Right lobe of liver (tissue), 6 donors: ENCODE measurements around the gene ZFAND3. TPM values are rescaled to one million over a fixed set of nuclear protein-coding genes. Genes with fewer than 3 reads are reported as not detected.
A peak's percentile ranks its signal among the peaks of the same experiment; 100 is the strongest.

ENCODE experiments used
- ATAC-seq, 4 donors: fragments of 200-7000 bp; cut with Tn5 transposase; one replicate each; pipeline ENCODE4 v1.9.1; 2020; ENCODE audit warnings: mild to moderate bottlenecking in 4 of 4, moderate library complexity in 4 of 4
- DNase-seq, 3 donors: peaks; one replicate each; pipeline ENCODE4 v3.0.0-alpha.2; 2020
- H3K27ac ChIP-seq, 3 donors: fragments of 200-600 bp; one replicate each; pipeline ENCODE4 v1.8.0; 2022
- H3K27me3 ChIP-seq, 2 donors: fragments of 200-600 bp; one replicate each; pipeline ENCODE4 v1.8.0; 2022
- H3K36me3 ChIP-seq, 4 donors: fragments of 200-600 bp; sonication (generic) in 1 of 4; one replicate each; pipeline versions ENCODE4 v1.5.1 to v1.8.0; 2017 to 2022; ENCODE audit warnings: control low read depth in 1 of 4
- H3K4me1 ChIP-seq, 4 donors: fragments of 200-600 bp; sonication (generic) in 1 of 4; one replicate each; pipeline versions ENCODE4 v1.5.1 to v1.8.0; 2017 to 2022; ENCODE audit warnings: control low read depth in 1 of 4
- H3K4me3 ChIP-seq, 3 donors: fragments of 200-600 bp; one replicate each; pipeline ENCODE4 v1.8.0; 2022
- H3K9me3 ChIP-seq, 4 donors: fragments of 200-600 bp; sonication (generic) in 1 of 4; one replicate each; pipeline versions ENCODE4 v1.5.1 to v1.8.0; 2017 to 2022; ENCODE audit warnings: control low read depth in 1 of 4
- POLR2A ChIP-seq: fragments of 450-650 bp; IDR thresholded peaks from one replicate; pipeline ENCODE4 v1.6.1; 2017; ENCODE audit warnings: antibody characterized with exemption, mild to moderate bottlenecking
- WGBS: methylation state at CpG from one replicate; pipeline ENCODE4 v1.1.6; 2018; ENCODE audit warnings: low coverage, low lambda C conversion rate; ENCODE audit not compliant: insufficient coverage; ENCODE audit errors: missing lambda C conversion rate; 5-methylcytosine and 5-hydroxymethylcytosine counted together
- intact Hi-C, 2 donors: fragments of 100-400 bp; cut with DNase I; formaldehyde crosslinking; loops; one replicate each; pipeline versions ENCODE4 v1.11.2 to v1.14.1; 2022
- total RNA-seq, 6 experiments: library from RNA; depleted of rRNA in 2 of 6; stranded (reverse); fragments of >200 nt in 2 of 6; fragmentation: NEBNext Ultra II Directional in 3 of 6; extraction: Animal tissue kit (Norgen Biotek cat#: 25700) in 3 of 6; gene quantifications; one replicate each; pipeline versions ENCODE4 v1.1.0 to v1.2.4, GENCODE V29; 2016 to 2023
- TF ChIP-seq, protein P1 (sequence below), 4 donors: fragments of 200-600 bp in 3 of 4; fragments of 450-650 bp in 1 of 4; IDR thresholded peaks; one replicate each; pipeline versions ENCODE4 v1.5.1 to v1.8.0; 2016 to 2022; ENCODE audit warnings: antibody characterized with exemption in 4 of 4, mild to moderate bottlenecking in 2 of 4
- donor health status: DM: no; HTN: yes; CAD: no.
- donor health status: DM: no; HTN: no; CAD: no.
- donor health status: DM: no; HTN: no; CAD: no.
- donor health status: DM: no; HTN: yes; CAD: no.
- donor health status: DM: no; HTN: yes; CAD: no.

The ZFAND3 gene
- total RNA-seq, 6 experiments from 2014 or later, result 43.1 to 66.5 (median 53.2) TPM

DNA sequence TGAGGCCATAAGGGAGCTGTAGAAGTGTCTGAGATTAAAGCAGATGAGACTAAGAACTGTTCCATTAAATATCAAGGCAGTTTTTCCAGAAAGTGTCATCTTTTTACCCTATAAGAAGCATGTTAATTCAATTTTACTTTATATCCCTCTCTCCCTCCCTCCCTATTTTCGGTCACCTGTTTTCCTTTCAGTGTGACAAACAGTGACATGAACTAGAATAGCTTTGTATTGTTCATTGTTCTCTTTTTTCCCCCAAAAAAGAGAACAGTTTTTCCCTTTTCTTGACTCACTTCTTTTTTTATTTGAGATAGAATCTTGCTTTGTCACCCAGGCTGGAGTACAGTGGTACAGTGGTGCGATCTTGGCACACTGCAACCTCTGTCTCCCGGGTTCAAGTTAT lies 269.3 kb downstream of the ZFAND3 start:
- WGBS, result 77% methylated on average over 3 of the region's 3 CpGs
- no peaks in the 10 kb centered on the region for H3K36me3 ChIP-seq
- ATAC-seq (no peak), DNase-seq (no peak)
- no peak overlapping the region for H3K4me3 ChIP-seq
- TF ChIP-seq POLR2A, result no peak
- TF ChIP-seq, protein P1, sequence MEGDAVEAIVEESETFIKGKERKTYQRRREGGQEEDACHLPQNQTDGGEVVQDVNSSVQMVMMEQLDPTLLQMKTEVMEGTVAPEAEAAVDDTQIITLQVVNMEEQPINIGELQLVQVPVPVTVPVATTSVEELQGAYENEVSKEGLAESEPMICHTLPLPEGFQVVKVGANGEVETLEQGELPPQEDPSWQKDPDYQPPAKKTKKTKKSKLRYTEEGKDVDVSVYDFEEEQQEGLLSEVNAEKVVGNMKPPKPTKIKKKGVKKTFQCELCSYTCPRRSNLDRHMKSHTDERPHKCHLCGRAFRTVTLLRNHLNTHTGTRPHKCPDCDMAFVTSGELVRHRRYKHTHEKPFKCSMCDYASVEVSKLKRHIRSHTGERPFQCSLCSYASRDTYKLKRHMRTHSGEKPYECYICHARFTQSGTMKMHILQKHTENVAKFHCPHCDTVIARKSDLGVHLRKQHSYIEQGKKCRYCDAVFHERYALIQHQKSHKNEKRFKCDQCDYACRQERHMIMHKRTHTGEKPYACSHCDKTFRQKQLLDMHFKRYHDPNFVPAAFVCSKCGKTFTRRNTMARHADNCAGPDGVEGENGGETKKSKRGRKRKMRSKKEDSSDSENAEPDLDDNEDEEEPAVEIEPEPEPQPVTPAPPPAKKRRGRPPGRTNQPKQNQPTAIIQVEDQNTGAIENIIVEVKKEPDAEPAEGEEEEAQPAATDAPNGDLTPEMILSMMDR (IDR thresholded peaks at IDR 0.05), result no peak
- intact Hi-C loops, result no loop called here
- no peaks in the 10 kb centered on the region for H3K4me1 ChIP-seq
- no peaks in the 10 kb centered on the region for H3K9me3 ChIP-seq
- H3K27me3 ChIP-seq, result no peaks in the 10 kb centered on the region
- H3K27ac ChIP-seq, result no peak overlapping the region

DNA sequence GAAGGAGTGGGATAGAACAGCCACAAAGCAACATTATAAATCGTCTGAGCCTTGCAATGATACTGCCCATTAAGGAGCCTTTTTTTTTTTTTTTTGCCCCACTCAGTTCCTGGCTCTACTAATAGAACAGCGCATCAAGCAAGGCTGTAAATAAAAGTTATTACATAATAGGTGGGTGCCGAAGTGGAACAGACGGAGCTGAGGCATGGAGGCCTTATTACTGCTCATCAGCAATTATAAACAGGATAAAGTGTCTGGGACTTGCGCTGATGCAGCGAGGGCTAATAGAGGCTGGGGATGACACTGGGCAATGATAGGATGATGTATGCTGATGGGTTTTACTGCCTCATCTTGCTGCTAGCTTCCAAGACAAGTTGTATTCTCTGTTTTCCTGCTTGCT lies 272.1 kb downstream of the ZFAND3 start:
- intact Hi-C loops, result no loop called here
- H3K27ac ChIP-seq, result no peak overlapping the region
- H3K4me1 ChIP-seq, result no peaks in the 10 kb centered on the region
- H3K27me3 ChIP-seq, result no peaks in the 10 kb centered on the region
- H3K36me3 ChIP-seq, result no peaks in the 10 kb centered on the region
- ATAC-seq (no peak), DNase-seq (no peak)
- H3K9me3 ChIP-seq, result no peaks in the 10 kb centered on the region
- WGBS, result 78% methylated on average over 6 of the region's 6 CpGs
- TF ChIP-seq, protein P1 (IDR thresholded peaks at IDR 0.05), result no peak
- TF ChIP-seq POLR2A, result no peak
- no peak overlapping the region for H3K4me3 ChIP-seq

DNA sequence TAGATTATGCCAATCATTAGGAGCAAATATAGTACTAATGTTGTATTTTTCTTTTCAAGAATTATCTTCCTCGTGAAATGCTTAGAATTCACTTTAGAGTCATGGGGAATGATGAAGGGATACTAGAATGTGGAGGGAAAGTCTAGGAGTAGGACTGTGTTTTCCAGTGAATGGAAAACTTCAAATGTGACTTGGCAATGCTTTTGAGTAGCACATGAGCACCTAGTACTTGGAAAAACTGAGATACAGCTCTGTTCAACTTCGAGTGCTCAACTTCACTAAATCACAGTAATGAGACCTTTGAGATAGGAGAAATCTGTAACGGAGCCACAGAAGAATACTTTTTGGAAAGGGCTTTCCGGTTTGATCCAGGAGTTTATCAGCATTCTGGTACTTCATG lies 272.9 kb downstream of the ZFAND3 start:
- Histone ChIP-seq H3K4me3 (no peak overlapping the region), H3K9me3 (no peaks in the 10 kb centered on the region), H3K36me3 (no peaks in the 10 kb centered on the region), H3K27ac (no peak overlapping the region), H3K4me1 (no peaks in the 10 kb centered on the region), H3K27me3 (no peaks in the 10 kb centered on the region)
- TF ChIP-seq, protein P1 (IDR thresholded peaks at IDR 0.05), result no peak
- TF ChIP-seq POLR2A, result no peak
- DNase-seq (no peak), ATAC-seq (no peak)
- intact Hi-C loops, result no loop called here
- 88% methylated on average over 3 of the region's 4 CpGs for WGBS

DNA sequence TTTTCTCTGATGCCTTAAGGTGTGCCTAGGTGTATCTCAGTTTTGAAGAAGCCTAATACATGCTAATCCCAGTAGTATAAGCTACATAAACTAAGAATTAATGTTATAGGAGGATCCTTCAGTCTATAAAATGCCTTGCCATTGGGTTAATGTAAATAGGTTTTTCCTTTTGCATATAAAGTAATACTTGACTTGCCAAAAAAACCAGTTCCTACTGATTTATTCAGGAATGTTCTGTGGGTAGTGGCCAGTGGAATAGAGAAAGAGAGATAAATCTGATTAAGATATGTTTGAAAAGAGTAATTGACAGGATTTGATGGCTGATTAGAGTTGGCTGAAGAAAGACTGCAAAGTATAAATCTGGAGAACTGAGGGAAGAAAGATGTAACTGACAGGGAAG lies 273.4 kb downstream of the ZFAND3 start:
- no peaks in the 10 kb centered on the region for H3K9me3 ChIP-seq
- ATAC-seq (no peak), DNase-seq (no peak)
- no peak overlapping the region for H3K27ac ChIP-seq
- no peaks in the 10 kb centered on the region for H3K27me3 ChIP-seq
- no peaks in the 10 kb centered on the region for H3K4me1 ChIP-seq
- TF ChIP-seq POLR2A, result no peak
- TF ChIP-seq, protein P1 (IDR thresholded peaks at IDR 0.05), result no peak
- no peak overlapping the region for H3K4me3 ChIP-seq
- no peaks in the 10 kb centered on the region for H3K36me3 ChIP-seq
- intact Hi-C loops, result no loop called here

DNA sequence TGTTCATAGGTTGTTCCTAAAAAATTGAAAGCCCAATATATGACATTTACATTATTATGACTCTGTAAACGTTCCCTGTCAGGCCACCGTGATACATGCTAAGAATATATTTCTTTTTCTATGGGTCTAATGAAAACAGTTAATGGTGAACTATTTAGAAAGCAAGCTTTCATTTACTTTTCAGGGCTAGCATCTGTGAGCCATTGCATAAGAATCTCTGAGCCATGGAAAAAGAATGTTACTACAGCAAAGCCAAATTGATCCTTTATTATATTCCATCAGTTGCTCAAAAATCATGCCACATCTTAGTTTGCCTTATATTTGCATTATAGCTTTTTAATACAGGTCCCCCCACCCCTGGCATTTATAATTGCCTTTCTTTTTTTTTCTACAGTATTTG lies 275.5 kb downstream of the ZFAND3 start:
- TF ChIP-seq POLR2A, result no peak
- TF ChIP-seq, protein P1 (IDR thresholded peaks at IDR 0.05), result no peak
- Histone ChIP-seq H3K4me1 (no peaks in the 10 kb centered on the region), H3K27me3 (no peaks in the 10 kb centered on the region), H3K36me3 (no peaks in the 10 kb centered on the region), H3K27ac (no peak overlapping the region), H3K4me3 (no peak overlapping the region), H3K9me3 (no peaks in the 10 kb centered on the region)
- intact Hi-C loops, result no loop called here
- WGBS, result 80% methylated on average over 2 of the region's 2 CpGs
- ATAC-seq (peak in 1 of 4 donors; percentile 75), DNase-seq (no peak)
